ENCODE data around the gene SLC29A3. TPM values are rescaled to one million over a fixed set of nuclear protein-coding genes. Genes with fewer than 3 reads are reported as not detected.

SLC29A3 gene
- total and polyA plus RNA-seq, 2 of the 8 experiments (the other 6 are each of a cell fraction or from before 2014, with no cell fraction given): 14.0 to 24.6 TPM

DNA sequence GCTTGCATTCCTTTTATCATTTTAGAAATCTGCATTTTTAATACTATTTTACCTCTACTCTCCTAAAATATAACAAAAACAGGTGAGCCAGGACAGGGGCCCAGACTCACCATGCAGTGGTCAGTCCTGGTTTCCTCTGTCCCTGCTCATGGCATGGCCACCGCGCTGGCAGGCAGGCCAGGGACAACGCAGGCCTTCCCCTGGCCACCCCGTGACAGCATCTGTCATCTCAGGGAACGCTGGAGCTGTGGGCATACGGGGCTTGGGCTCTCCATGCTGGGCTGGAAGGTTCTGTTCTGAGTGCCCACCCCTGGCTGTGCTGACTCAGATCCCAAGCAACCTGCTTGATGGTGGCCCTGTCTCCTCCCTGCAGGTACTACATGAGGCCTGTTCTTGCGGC, 42.5 kb downstream of the SLC29A3 start:
- ChIA-PET CTCF (ENCODE audit: partially characterized antibody) (interaction anchor here (0.8 to 28.0 kb wide), 8 partner anchors 8 to 449 kb away, joined by 3 to 401 read pairs (median 3); partner anchors contain the start of gene SLC29A3), POLR2A (ENCODE audit: partially characterized antibody) (no interaction called here)
- Histone ChIP-seq H3K14ac (ENCODE audit: insufficient read length) (no peak overlapping the region), H2AFZ (ENCODE audit: low read length) (no peak overlapping the region), H4K5ac (ENCODE audit: insufficient read length, low read depth, low read length) (no peak overlapping the region), H2BK5ac (ENCODE audit: low read depth, low read length) (no peak overlapping the region), H4K91ac (replicated peaks; ENCODE audit: insufficient read length, low read length) (no peak overlapping the region), H3K4ac (replicated peaks; ENCODE audit: insufficient read length, low read depth, low read length) (no peak overlapping the region), H3K27me3 (replicated peaks in 1 of 4; ENCODE audit: control insufficient read depth in 3 of 4, extremely low read depth in 1 of 4, insufficient read depth in 3 of 4, low read length in 3 of 4) (no peaks in the 10 kb centered on the region; a peak in 1 of 7 replicates), H2BK20ac (ENCODE audit: low read length) (no peak overlapping the region), H3K27ac (ENCODE audit: low read depth, low read length) (no peak overlapping the region), H2BK120ac (replicated peaks; ENCODE audit: low read depth, low read length) (no peak overlapping the region), H4K8ac (ENCODE audit: extremely low read depth, insufficient read depth, low read length) (no peak overlapping the region), H3K4me1 (replicated peaks in 1 of 4; ENCODE audit: control insufficient read depth in 3 of 4, insufficient read depth in 4 of 4, low read length in 3 of 4) (no peaks in the 10 kb centered on the region), H3K56ac (replicated peaks; ENCODE audit: insufficient read length, low read depth, low read length) (no peak overlapping the region), H3K9ac (replicated peaks in 1 of 4; ENCODE audit: extremely low read depth in 1 of 4, low read depth in 3 of 4, low read length in 3 of 4) (no peak overlapping the region), H2AK5ac (ENCODE audit: low read depth, low read length) (no peak overlapping the region), H3K79me1 (ENCODE audit: low read depth, low read length) (no peaks in the 10 kb centered on the region), H2BK15ac (ENCODE audit: low read length) (no peak overlapping the region), H3K4me3 (ENCODE audit: extremely low read depth in 1 of 4, insufficient read depth in 2 of 4, low read depth in 3 of 4, low read length in 4 of 4) (no peak overlapping the region), H3K18ac (ENCODE audit: extremely low read depth, low read length) (no peak overlapping the region), H3K9me3 (ENCODE audit: insufficient read depth in 2 of 2, low read depth in 1 of 2, low read length in 1 of 2) (no peaks in the 10 kb centered on the region), H3K23me2 (ENCODE audit: low read depth, low read length) (no peaks in the 10 kb centered on the region), H3K36me3 (ENCODE audit: control insufficient read depth in 2 of 4, insufficient read depth in 4 of 4, low read length in 3 of 4) (peaks cover 2 to 7% (median 3%) of the 10 kb centered on the region in 4 experiments; a peak in 5 of 8 replicates), H2BK12ac (ENCODE audit: low read depth, low read length) (no peak overlapping the region), H4K20me1 (replicated peaks in 1 of 2; ENCODE audit: control insufficient read depth in 1 of 2, insufficient read depth in 2 of 2, low read length in 2 of 2) (peaks cover 1 to 3% of the 10 kb centered on the region in 2 experiments), H3K4me2 (ENCODE audit: insufficient read depth in 1 of 2, low read depth in 2 of 2, low read length in 2 of 2) (no peak overlapping the region), H3K23ac (ENCODE audit: insufficient read length) (no peak overlapping the region), H3K79me2 (ENCODE audit: control insufficient read depth in 1 of 2, insufficient read depth in 2 of 2, low read length in 2 of 2) (no peaks in the 10 kb centered on the region)
- no peak for DNase-seq (ENCODE audit: low read depth in 1 of 2, low spot score in 2 of 2)
- TF ChIP-seq POU5F1 (IDR thresholded peaks at IDR 0.05; ENCODE audit: low read depth, low read length) (no peak), RNF2 (IDR thresholded peaks at IDR 0.05; ENCODE audit: borderline replicate concordance, low read depth, low read length, missing control alignments, poor library complexity, severe bottlenecking) (no peak), TCF12 (IDR thresholded peaks at IDR 0.05; ENCODE audit: low read depth, low read length) (no peak), ASH2L (IDR thresholded peaks at IDR 0.05; ENCODE audit: low read length) (no peak), EZH2 (IDR thresholded peaks at IDR 0.05; ENCODE audit: low read depth, low read length, severe bottlenecking) (no peak), RXRA (IDR thresholded peaks at IDR 0.05; ENCODE audit: insufficient read depth, low read depth, low read length) (no peak), POLR2A (IDR thresholded peaks at IDR 0.05; ENCODE audit: control extremely low read depth in 1 of 2, low read depth in 2 of 2, low read length in 2 of 2) (no peak), SRF (IDR thresholded peaks at IDR 0.05; ENCODE audit: low read depth, low read length) (no peak), MAFK (IDR thresholded peaks at IDR 0.05; ENCODE audit: low read depth, low read length) (no peak), POLR2AphosphoS5 (IDR thresholded peaks at IDR 0.05; ENCODE audit: low read depth, low read length) (no peak)
- TF ChIP-seq, protein P1, sequence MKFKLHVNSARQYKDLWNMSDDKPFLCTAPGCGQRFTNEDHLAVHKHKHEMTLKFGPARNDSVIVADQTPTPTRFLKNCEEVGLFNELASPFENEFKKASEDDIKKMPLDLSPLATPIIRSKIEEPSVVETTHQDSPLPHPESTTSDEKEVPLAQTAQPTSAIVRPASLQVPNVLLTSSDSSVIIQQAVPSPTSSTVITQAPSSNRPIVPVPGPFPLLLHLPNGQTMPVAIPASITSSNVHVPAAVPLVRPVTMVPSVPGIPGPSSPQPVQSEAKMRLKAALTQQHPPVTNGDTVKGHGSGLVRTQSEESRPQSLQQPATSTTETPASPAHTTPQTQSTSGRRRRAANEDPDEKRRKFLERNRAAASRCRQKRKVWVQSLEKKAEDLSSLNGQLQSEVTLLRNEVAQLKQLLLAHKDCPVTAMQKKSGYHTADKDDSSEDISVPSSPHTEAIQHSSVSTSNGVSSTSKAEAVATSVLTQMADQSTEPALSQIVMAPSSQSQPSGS (IDR thresholded peaks at IDR 0.05; ENCODE audit: low read length): no peak
- 81% methylated on average over 7 of the region's 7 CpGs; no CpG with 5 or more reads in 1 of the 2 experiments for WGBS, 2 experiments (ENCODE audit: extremely low coverage in 1 of 2, insufficient coverage in 1 of 2, insufficient read length in 1 of 2, insufficient replicate concordance in 2 of 2, low coverage in 1 of 2, low lambda C conversion rate in 2 of 2, missing lambda C conversion rate in 1 of 2)
- no peak for FAIRE-seq

All from H1 (cell line).